ENCODE results near the gene ATP10A.

DNA sequence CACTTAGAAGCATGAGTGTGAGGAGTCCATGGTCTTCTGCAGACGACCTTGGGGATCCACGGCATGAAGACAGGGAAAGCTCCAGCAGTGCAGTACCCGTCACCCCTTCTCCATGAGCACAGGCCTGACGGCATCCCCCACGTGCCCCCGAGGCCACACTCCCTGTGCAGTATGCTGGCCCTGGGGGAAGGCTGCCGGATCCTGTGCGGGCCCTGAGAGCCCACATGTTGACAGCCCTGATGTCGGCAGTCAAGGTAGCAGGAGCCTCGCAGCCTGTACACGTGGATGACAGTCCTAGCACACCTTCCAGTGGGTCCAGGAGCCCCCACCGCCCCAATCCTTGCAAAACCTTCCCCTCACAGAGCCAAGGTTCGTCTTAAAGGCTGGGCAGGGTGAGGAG, 195.3 kb downstream of the ATP10A start:
- TF ChIP-seq THRAP3 (IDR thresholded peaks at IDR 0.05; ENCODE audit: borderline replicate concordance): no peak
- no peak for TF ChIP-seq EP300 (IDR thresholded peaks at IDR 0.05; ENCODE audit: low read length)
